PC-3 (cell line): Measurements from ENCODE around the gene C2CD5. TPM values are rescaled to one million over a fixed set of nuclear protein-coding genes. Genes with fewer than 3 reads are reported as not detected.

Experiments used
- ATAC-seq: fragments of 200-7000 bp; cut with Tn5 transposase; 2 replicates; pipeline ENCODE4 v1.9.1; 2020; ENCODE audit warnings: mild to moderate bottlenecking, moderate library complexity
- BruUV-seq: library from RNA; stranded (reverse); fragments of 400-500 nt; replicated peaks from 2 replicates; lab custom pipeline; 2021; lab: Mats Ljungman, UMichigan
- CTCF ChIA-PET: fragments of 300-600 bp; sonication (Branson Sonifier 250); formaldehyde crosslinking; loops from one replicate; lab custom pipeline; 2022; ENCODE audit warnings: antibody characterized with exemption; lab: Charles Lee
- POLR2A ChIA-PET: fragments of 300-600 bp; sonication (Branson Sonifier 250); formaldehyde crosslinking; loops from one replicate; lab custom pipeline; 2022; ENCODE audit warnings: antibody characterized with exemption; ENCODE audit not compliant: unreplicated experiment; lab: Charles Lee
- DNase-seq: peaks from one replicate; pipeline ENCODE4 v3.0.0-alpha.2; 2015
- H2AFZ ChIP-seq: fragments of 300-600 bp; sonication (generic); 2 replicates; pipeline ENCODE4 v1.6.0; 2016; ENCODE audit warnings: antibody characterized with exemption, low read length
- H3F3A ChIP-seq: fragments of 300-600 bp; sonication (generic); one replicate; pipeline ENCODE4 v1.6.0; 2017; ENCODE audit warnings: antibody characterized with exemption, low read length, control low read depth, mild to moderate bottlenecking; ENCODE audit not compliant: unreplicated experiment
- H3K27ac ChIP-seq: fragments of 300-600 bp; sonication (generic); 2 replicates; pipeline ENCODE4 v1.5.1; 2016; ENCODE audit warnings: mild to moderate bottlenecking, low read length
- H3K27me3 ChIP-seq: fragments of 300-600 bp; sonication (generic); 2 replicates; pipeline ENCODE4 v1.6.1; 2016; ENCODE audit warnings: low read length, mixed read lengths
- H3K36me3 ChIP-seq: fragments of 300-600 bp; sonication (generic); 2 replicates; pipeline ENCODE4 v1.6.1; 2016; ENCODE audit warnings: low read depth, mixed run types, low read length, mixed read lengths
- H3K4me1 ChIP-seq: fragments of 300-600 bp; sonication (generic); 2 replicates; pipeline ENCODE4 v1.5.1; 2016; ENCODE audit warnings: low read length; ENCODE audit not compliant: insufficient read depth
- H3K4me2 ChIP-seq: fragments of 300-600 bp; sonication (generic); 2 replicates; pipeline ENCODE4 v1.6.0; 2016; ENCODE audit warnings: low read length
- H3K4me3 ChIP-seq: fragments of 300-600 bp; sonication (generic); 2 replicates; pipeline ENCODE4 v1.5.1; 2016; ENCODE audit warnings: mild to moderate bottlenecking, low read length, mixed read lengths
- H3K79me2 ChIP-seq: fragments of 300-600 bp; sonication (generic); 2 replicates; pipeline ENCODE4 v1.6.1; 2017; ENCODE audit warnings: low read length, mixed read lengths
- H3K9ac ChIP-seq: fragments of 300-600 bp; sonication (generic); 2 replicates; pipeline ENCODE4 v1.6.0; 2016; ENCODE audit warnings: mild to moderate bottlenecking, low read length
- H3K9me2 ChIP-seq: fragments of 300-600 bp; sonication (generic); replicated peaks from 2 replicates; pipeline ENCODE4 v1.6.1; 2016; ENCODE audit warnings: mixed run types, low read length, mixed read lengths
- H3K9me3 ChIP-seq: fragments of 300-600 bp; sonication (generic); 2 replicates; pipeline ENCODE4 v1.6.1; 2016; ENCODE audit warnings: low read length, mixed read lengths
- H4K20me1 ChIP-seq: fragments of 300-600 bp; sonication (generic); 2 replicates; pipeline ENCODE4 v1.6.1; 2016; ENCODE audit warnings: low read length, mixed read lengths
- EZH2 ChIP-seq: fragments of 300-600 bp; sonication (generic); IDR thresholded peaks from one replicate; pipeline ENCODE4 v1.6.1; 2017; ENCODE audit warnings: antibody characterized with exemption, mild to moderate bottlenecking, low read length; ENCODE audit not compliant: unreplicated experiment
- EZH2phosphoT487 ChIP-seq: fragments of 300-600 bp; sonication (generic); IDR thresholded peaks from 2 replicates; pipeline ENCODE4 v1.6.1; 2018; ENCODE audit warnings: mild to moderate bottlenecking, antibody characterized with exemption, low read length, borderline replicate concordance
- intact Hi-C: fragments of 100-400 bp; cut with micrococcal nuclease; formaldehyde crosslinking; loops from 2 replicates; pipeline ENCODE4 v1.9.0; 2023
- total RNA-seq: library from RNA; depleted of rRNA; stranded (reverse); fragments of >200 nt; gene quantifications from 2 replicates; pipeline ENCODE4 v1.2.3, GENCODE V29; 2014
- TF ChIP-seq, protein P1 (sequence below): fragments of 300-600 bp; sonication (generic); conservative IDR thresholded peaks from 2 replicates; pipeline ENCODE4 v1.5.1; 2017; ENCODE audit warnings: antibody characterized with exemption, low read depth, mild to moderate bottlenecking, low read length

C2CD5 gene
- total RNA-seq, 1 experiment from 2014 or later = 12.7 TPM

DNA sequence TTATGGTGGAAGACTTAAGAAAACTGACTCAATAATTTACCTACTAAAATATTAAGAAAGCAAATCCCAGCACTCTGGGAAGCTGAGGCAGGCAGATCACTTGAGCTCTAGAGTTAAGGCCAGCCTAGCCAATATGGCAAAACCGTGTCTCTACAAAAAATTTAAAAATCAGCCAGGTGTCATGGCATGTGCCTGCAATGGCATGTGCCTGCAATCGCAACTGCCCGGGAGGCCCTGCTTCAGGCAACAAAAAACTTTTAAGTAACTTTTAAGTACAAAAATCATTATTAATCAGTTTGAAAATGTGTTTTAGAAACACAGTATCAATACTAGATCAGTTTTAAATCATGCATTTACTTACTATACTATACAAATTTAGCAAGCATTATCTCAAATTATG lies 17.5 kb downstream of the C2CD5 start:
- Histone ChIP-seq H3K27ac (no peak overlapping the region), H3K4me3 (no peak overlapping the region), H3K4me2 (no peak overlapping the region), H3K9ac (no peak overlapping the region), H4K20me1 (no peaks in the 10 kb centered on the region), H3K79me2 (no peaks in the 10 kb centered on the region), H3K9me2 (no peaks in the 10 kb centered on the region), H3K36me3 (peaks cover 18% of the 10 kb centered on the region), H3F3A (no peaks in the 10 kb centered on the region), H3K4me1 (peaks cover 29% of the 10 kb centered on the region), H2AFZ (no peak overlapping the region), H3K27me3 (no peaks in the 10 kb centered on the region), H3K9me3 (no peaks in the 10 kb centered on the region)
- intact Hi-C loops = loop anchor here (5.0 kb wide), 2 partner anchors 100 to 145 kb away; partner anchors contain the start of gene ETNK1
- ChIA-PET POLR2A (interaction anchor here (0.7 kb wide), 1 partner anchor 194 kb away, joined by 5 read pairs; no protein-coding TSS in a partner anchor), CTCF (no interaction called here)
- no TSS peak for BruUV-seq
- DNase-seq (no peak), ATAC-seq (no peak)
- TF ChIP-seq, protein P1, sequence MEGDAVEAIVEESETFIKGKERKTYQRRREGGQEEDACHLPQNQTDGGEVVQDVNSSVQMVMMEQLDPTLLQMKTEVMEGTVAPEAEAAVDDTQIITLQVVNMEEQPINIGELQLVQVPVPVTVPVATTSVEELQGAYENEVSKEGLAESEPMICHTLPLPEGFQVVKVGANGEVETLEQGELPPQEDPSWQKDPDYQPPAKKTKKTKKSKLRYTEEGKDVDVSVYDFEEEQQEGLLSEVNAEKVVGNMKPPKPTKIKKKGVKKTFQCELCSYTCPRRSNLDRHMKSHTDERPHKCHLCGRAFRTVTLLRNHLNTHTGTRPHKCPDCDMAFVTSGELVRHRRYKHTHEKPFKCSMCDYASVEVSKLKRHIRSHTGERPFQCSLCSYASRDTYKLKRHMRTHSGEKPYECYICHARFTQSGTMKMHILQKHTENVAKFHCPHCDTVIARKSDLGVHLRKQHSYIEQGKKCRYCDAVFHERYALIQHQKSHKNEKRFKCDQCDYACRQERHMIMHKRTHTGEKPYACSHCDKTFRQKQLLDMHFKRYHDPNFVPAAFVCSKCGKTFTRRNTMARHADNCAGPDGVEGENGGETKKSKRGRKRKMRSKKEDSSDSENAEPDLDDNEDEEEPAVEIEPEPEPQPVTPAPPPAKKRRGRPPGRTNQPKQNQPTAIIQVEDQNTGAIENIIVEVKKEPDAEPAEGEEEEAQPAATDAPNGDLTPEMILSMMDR = no peak
- TF ChIP-seq EZH2 = no peak
- TF ChIP-seq EZH2phosphoT487 = no peak

DNA sequence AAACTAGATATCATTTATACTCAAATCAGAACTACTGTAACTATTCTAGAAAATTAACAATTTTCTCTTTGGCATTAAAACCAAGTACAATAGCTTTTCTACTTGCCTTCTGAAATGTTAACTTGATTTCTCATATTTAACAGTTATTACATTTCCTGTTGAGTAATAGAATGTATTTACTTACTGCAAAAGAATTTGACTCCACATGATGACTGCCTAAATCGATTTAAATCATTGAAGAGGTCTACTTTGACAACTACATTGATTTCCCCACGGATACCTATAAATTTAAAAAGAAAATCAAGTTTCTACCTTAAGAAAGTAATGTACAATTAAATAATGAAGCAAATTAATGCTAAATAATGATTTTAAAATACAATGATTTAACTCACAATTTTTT lies 18.9 kb downstream of the C2CD5 start:
- no peaks in the 10 kb centered on the region for H3K9me2 ChIP-seq
- H3K4me1 ChIP-seq = peaks cover 29% of the 10 kb centered on the region
- peak; percentile 35 for ATAC-seq
- TF ChIP-seq, protein P1 = no peak
- TF ChIP-seq EZH2 (no peak), EZH2phosphoT487 (no peak)
- BruUV-seq = no TSS peak
- no peaks in the 10 kb centered on the region for H3K27me3 ChIP-seq
- H3K27ac ChIP-seq = peak overlapping the region; percentile 57
- no peak overlapping the region for H3K4me3 ChIP-seq
- H3K9me3 ChIP-seq = no peaks in the 10 kb centered on the region
- no peak overlapping the region for H2AFZ ChIP-seq
- H3K9ac ChIP-seq = no peak overlapping the region
- no peaks in the 10 kb centered on the region for H3F3A ChIP-seq
- H3K79me2 ChIP-seq = no peaks in the 10 kb centered on the region
- CTCF ChIA-PET = no interaction called here
- POLR2A ChIA-PET = no interaction called here
- no peaks in the 10 kb centered on the region for H4K20me1 ChIP-seq
- intact Hi-C loops = loop anchor here (5.0 kb wide), 2 partner anchors 102 to 147 kb away; partner anchors contain the start of gene ETNK1
- peaks cover 8% of the 10 kb centered on the region; the same call in 1 of the 2 replicates for H3K36me3 ChIP-seq
- H3K4me2 ChIP-seq = peak overlapping the region; percentile 64
- DNase-seq = peak; percentile 39

DNA sequence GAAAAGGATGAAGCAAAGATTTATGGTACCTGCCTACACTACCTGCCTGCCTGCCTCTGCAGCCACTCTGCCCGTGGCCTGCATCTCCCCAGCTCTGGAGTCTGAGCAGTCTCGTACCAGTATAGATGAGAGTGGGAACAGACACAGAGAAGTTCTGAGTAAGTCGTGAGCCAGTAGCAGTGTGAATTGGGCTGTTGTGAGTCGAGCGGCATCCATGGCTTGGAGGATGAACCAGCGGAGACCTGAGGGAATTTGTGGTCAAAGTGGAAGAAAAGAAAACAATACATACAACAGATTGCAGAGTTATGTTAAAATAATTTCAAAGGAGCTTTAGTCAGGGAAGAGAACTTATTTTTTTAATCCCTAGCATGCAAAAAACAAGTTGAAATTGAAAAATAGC lies 25.3 kb downstream of the C2CD5 start:
- Histone ChIP-seq H3K36me3 (peaks cover 5% of the 10 kb centered on the region; the same call in 1 of the 2 replicates), H3K4me3 (no peak overlapping the region), H3K27me3 (no peaks in the 10 kb centered on the region), H3K9me2 (no peaks in the 10 kb centered on the region), H3K79me2 (no peaks in the 10 kb centered on the region), H3K27ac (no peak overlapping the region), H3K9ac (no peak overlapping the region), H3F3A (no peaks in the 10 kb centered on the region), H3K9me3 (no peaks in the 10 kb centered on the region), H3K4me2 (no peak overlapping the region), H2AFZ (no peak overlapping the region), H4K20me1 (no peaks in the 10 kb centered on the region), H3K4me1 (peaks cover 10% of the 10 kb centered on the region; the same call in 1 of the 2 replicates)
- no TSS peak for BruUV-seq
- ChIA-PET CTCF (interaction anchor here (0.6 kb wide), 1 partner anchor 436 kb away, joined by 5 read pairs; no protein-coding TSS in a partner anchor), POLR2A (no interaction called here)
- DNase-seq (no peak), ATAC-seq (no peak)
- intact Hi-C loops = no loop called here
- TF ChIP-seq EZH2 (no peak), EZH2phosphoT487 (no peak)
- TF ChIP-seq, protein P1 = no peak
